OCI-LY1 (cell line): ENCODE results near the gene FABP6.

ENCODE experiments used
- H2AFZ ChIP-seq: fragments of 200-600 bp; sonication (generic), shearing (Covaris generic); 2 replicates; pipeline ENCODE4 v1.6.0; 2014; ENCODE audit warnings: antibody characterized with exemption, mild to moderate bottlenecking, low read length
- H3F3A ChIP-seq: fragments of 200-600 bp; sonication (generic), shearing (Covaris generic); 2 replicates; pipeline ENCODE4 v1.6.0; 2014; ENCODE audit warnings: mild to moderate bottlenecking, antibody characterized with exemption, low read length, moderate library complexity; ENCODE audit not compliant: insufficient read depth
- H3K27ac ChIP-seq: fragments of 200-600 bp; sonication (generic); 2 replicates; pipeline ENCODE4 v1.5.1; 2014; ENCODE audit warnings: low read length, mixed run types, mild to moderate bottlenecking, low read depth; ENCODE audit not compliant: poor library complexity, severe bottlenecking
- H3K27me3 ChIP-seq: fragments of 200-600 bp; sonication (generic); 2 replicates; pipeline ENCODE4 v1.6.0; 2014; ENCODE audit warnings: antibody characterized with exemption, mild to moderate bottlenecking, low read length, moderate library complexity; ENCODE audit not compliant: insufficient read depth
- H3K36me3 ChIP-seq: fragments of 200-600 bp; sonication (generic); 2 replicates; pipeline ENCODE4 v1.6.1; 2014; ENCODE audit warnings: mild to moderate bottlenecking, antibody characterized with exemption, low read length, moderate library complexity, mixed read lengths; ENCODE audit not compliant: insufficient read depth
- H3K4me1 ChIP-seq: fragments of 200-600 bp; sonication (generic); 2 replicates; pipeline ENCODE4 v1.5.1; 2014; ENCODE audit warnings: mild to moderate bottlenecking, low read length, moderate library complexity; ENCODE audit not compliant: insufficient read depth, severe bottlenecking
- H3K4me2 ChIP-seq: fragments of 200-600 bp; sonication (generic), shearing (Covaris generic); 2 replicates; pipeline ENCODE4 v1.6.1; 2014; ENCODE audit warnings: low read length
- H3K4me3 ChIP-seq: fragments of 200-600 bp; sonication (generic); 2 replicates; pipeline ENCODE4 v1.5.1; 2014; ENCODE audit warnings: low read length, low read depth, mild to moderate bottlenecking, mixed read lengths; ENCODE audit not compliant: poor library complexity, severe bottlenecking
- H3K79me2 ChIP-seq: fragments of 200-600 bp; shearing (Covaris generic); 2 replicates; pipeline ENCODE4 v1.6.1; 2016; ENCODE audit warnings: mixed run types, low read length, mixed read lengths; ENCODE audit not compliant: insufficient read depth
- H3K9ac ChIP-seq: fragments of 200-600 bp; sonication (generic), shearing (Covaris generic); 2 replicates; pipeline ENCODE4 v1.6.1; 2014; ENCODE audit warnings: mild to moderate bottlenecking, low read length, mixed read lengths
- H3K9me2 ChIP-seq: fragments of 200-600 bp; sonication (generic), shearing (Covaris generic); 2 replicates; pipeline ENCODE4 v1.6.1; 2014; ENCODE audit warnings: low read depth, mild to moderate bottlenecking, low read length, mixed read lengths
- H3K9me3 ChIP-seq: fragments of 200-600 bp; shearing (Covaris generic); 2 replicates; pipeline ENCODE4 v1.6.1; 2014; ENCODE audit warnings: low read length, mixed read lengths
- H4K20me1 ChIP-seq: fragments of 200-600 bp; sonication (generic), shearing (Covaris generic); 2 replicates; pipeline ENCODE4 v1.6.0; 2016; ENCODE audit warnings: mild to moderate bottlenecking, low read length; ENCODE audit not compliant: insufficient read depth
- EZH2 ChIP-seq: fragments of 200-600 bp; sonication (generic), shearing (Covaris generic); IDR thresholded peaks from 2 replicates; pipeline ENCODE4 v1.8.0; 2017; ENCODE audit warnings: borderline replicate concordance, mixed run types, mild to moderate bottlenecking, antibody characterized with exemption, low read length, moderate library complexity, mixed read lengths
- TF ChIP-seq, protein P1 (sequence below): fragments of 200-600 bp; sonication (generic), shearing (Covaris generic); IDR thresholded peaks from 2 replicates; pipeline ENCODE4 v1.5.1; 2017; ENCODE audit warnings: mild to moderate bottlenecking, antibody characterized with exemption, low read length, moderate library complexity, mixed read lengths

The FABP6 gene

GRCh38 chr5:160253441-160253840, 24.1 kb downstream of the FABP6 start:
- Histone ChIP-seq H3K36me3 (no peaks in the 10 kb centered on the region), H3K79me2 (no peaks in the 10 kb centered on the region), H3K27me3 (peaks cover 10% of the 10 kb centered on the region; the same call in 1 of the 2 replicates), H3K9me3 (no peaks in the 10 kb centered on the region), H3K4me1 (no peaks in the 10 kb centered on the region), H3F3A (no peaks in the 10 kb centered on the region), H2AFZ (no peak overlapping the region), H3K9me2 (no peaks in the 10 kb centered on the region), H3K4me3 (no peak overlapping the region), H3K4me2 (no peak overlapping the region), H3K27ac (no peak overlapping the region), H4K20me1 (no peaks in the 10 kb centered on the region), H3K9ac (no peak overlapping the region)
- TF ChIP-seq, protein P1, sequence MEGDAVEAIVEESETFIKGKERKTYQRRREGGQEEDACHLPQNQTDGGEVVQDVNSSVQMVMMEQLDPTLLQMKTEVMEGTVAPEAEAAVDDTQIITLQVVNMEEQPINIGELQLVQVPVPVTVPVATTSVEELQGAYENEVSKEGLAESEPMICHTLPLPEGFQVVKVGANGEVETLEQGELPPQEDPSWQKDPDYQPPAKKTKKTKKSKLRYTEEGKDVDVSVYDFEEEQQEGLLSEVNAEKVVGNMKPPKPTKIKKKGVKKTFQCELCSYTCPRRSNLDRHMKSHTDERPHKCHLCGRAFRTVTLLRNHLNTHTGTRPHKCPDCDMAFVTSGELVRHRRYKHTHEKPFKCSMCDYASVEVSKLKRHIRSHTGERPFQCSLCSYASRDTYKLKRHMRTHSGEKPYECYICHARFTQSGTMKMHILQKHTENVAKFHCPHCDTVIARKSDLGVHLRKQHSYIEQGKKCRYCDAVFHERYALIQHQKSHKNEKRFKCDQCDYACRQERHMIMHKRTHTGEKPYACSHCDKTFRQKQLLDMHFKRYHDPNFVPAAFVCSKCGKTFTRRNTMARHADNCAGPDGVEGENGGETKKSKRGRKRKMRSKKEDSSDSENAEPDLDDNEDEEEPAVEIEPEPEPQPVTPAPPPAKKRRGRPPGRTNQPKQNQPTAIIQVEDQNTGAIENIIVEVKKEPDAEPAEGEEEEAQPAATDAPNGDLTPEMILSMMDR, result no peak
- no peak for TF ChIP-seq EZH2

DNA sequence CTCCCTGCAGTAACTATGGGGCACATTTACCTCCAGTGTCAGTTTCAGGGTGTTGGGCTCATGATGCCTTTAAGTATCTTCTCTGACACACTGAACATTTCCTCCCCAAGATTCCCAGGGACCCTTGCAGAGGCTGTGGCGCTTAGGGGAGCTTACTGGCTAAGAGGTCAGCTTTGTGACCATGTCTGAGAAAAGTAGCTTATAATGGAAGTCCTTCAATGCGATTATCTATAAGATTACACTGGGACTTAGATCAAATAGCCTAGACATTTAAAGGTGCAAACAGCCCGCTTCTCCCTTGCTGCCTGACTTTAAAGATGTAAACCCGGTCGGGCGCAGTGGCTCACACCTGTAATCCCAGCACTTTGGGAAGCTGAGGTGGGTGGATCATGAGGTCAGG, 25.4 kb downstream of the FABP6 start:
- no peaks in the 10 kb centered on the region for H3K36me3 ChIP-seq
- H2AFZ ChIP-seq, result no peak overlapping the region
- H3F3A ChIP-seq, result no peaks in the 10 kb centered on the region
- H3K4me2 ChIP-seq, result no peak overlapping the region
- no peak overlapping the region for H3K9ac ChIP-seq
- TF ChIP-seq, protein P1, result no peak
- TF ChIP-seq EZH2, result no peak
- no peak overlapping the region for H3K4me3 ChIP-seq
- H3K27me3 ChIP-seq, result peaks cover 10% of the 10 kb centered on the region; the same call in 1 of the 2 replicates
- H3K79me2 ChIP-seq, result no peaks in the 10 kb centered on the region
- H3K9me3 ChIP-seq, result no peaks in the 10 kb centered on the region
- H3K4me1 ChIP-seq, result no peaks in the 10 kb centered on the region
- no peak overlapping the region for H3K27ac ChIP-seq
- no peaks in the 10 kb centered on the region for H4K20me1 ChIP-seq
- no peaks in the 10 kb centered on the region for H3K9me2 ChIP-seq

GRCh38 chr5:160259341-160259740, 30.0 kb downstream of the FABP6 start:
- Histone ChIP-seq H3K4me2 (no peak overlapping the region), H3K36me3 (no peaks in the 10 kb centered on the region), H3K79me2 (no peaks in the 10 kb centered on the region)

More at GRCh38 chr5:160259341-160259740, 30.0 kb downstream of the FABP6 start:
- no peaks in the 10 kb centered on the region for H4K20me1 ChIP-seq
- no peak overlapping the region for H2AFZ ChIP-seq
- H3K9ac ChIP-seq, result no peak overlapping the region
- H3K27me3 ChIP-seq, result peaks cover 6% of the 10 kb centered on the region; the same call in 1 of the 2 replicates
- no peaks in the 10 kb centered on the region for H3K4me1 ChIP-seq
- TF ChIP-seq EZH2, result no peak
- TF ChIP-seq, protein P1, result no peak
- H3K9me3 ChIP-seq, result no peaks in the 10 kb centered on the region
- no peaks in the 10 kb centered on the region for H3K9me2 ChIP-seq
- H3K4me3 ChIP-seq, result no peak overlapping the region
- H3F3A ChIP-seq, result no peaks in the 10 kb centered on the region
- H3K27ac ChIP-seq, result no peak overlapping the region
